GM12878 (cell line): Measurements from ENCODE around the gene NT5DC4. TPM values are rescaled to one million over a fixed set of nuclear protein-coding genes. Genes with fewer than 3 reads are reported as not detected.

Experiments
- ATAC-seq: fragments of 200-7000 bp; cut with Tn5 transposase; 3 replicates; pipeline ENCODE4 v1.9.1; 2020; ENCODE audit warnings: mild to moderate bottlenecking, moderate library complexity
- BruUV-seq: library from RNA; stranded (reverse); fragments of 400-500 nt; replicated peaks from 2 replicates; lab custom pipeline; 2021; lab: Mats Ljungman, UMichigan
- CTCF ChIA-PET: fragments of 300-600 bp; sonication (Branson Sonifier 250); formaldehyde crosslinking; extraction: SDS; loops from one replicate; lab custom pipeline; 2021; ENCODE audit warnings: inconsistent platforms; lab: Yijun Ruan, JAX
- POLR2A ChIA-PET: fragments of 350-600 bp; formaldehyde crosslinking; extraction: SDS; loops from one replicate; lab custom pipeline; 2021; ENCODE audit warnings: inconsistent platforms; lab: Charles Lee
- RAD21 ChIA-PET: fragments of 300-600 bp; sonication (Branson Sonifier 250); formaldehyde crosslinking; loops from one replicate; lab custom pipeline; 2023; ENCODE audit warnings: antibody characterized with exemption; ENCODE audit not compliant: unreplicated experiment; lab: Charles Lee
- SMC1A ChIA-PET: fragments of 300-600 bp; sonication (Branson Sonifier 250); formaldehyde crosslinking; loops from one replicate; lab custom pipeline; 2023; ENCODE audit not compliant: unreplicated experiment, uncharacterized antibody; lab: Charles Lee
- DNase-seq: peaks from one replicate; pipeline ENCODE4 v3.0.0-alpha.2; 2011; ENCODE audit warnings: low read depth, low spot score
- FAIRE-seq: peaks from 3 replicates; lab custom pipeline; 2011; peaks lifted over from hg19 to GRCh38; lab: Jason Lieb, UNC
- H2AFZ ChIP-seq: 2 replicates; pipeline ENCODE4 v1.6.0; 2011; ENCODE audit warnings: low read depth, low read length, control low read depth; ENCODE audit not compliant: control insufficient read depth
- H3K27ac ChIP-seq: 2 replicates; pipeline ENCODE4 v1.5.1; 2011; ENCODE audit warnings: control low read depth; ENCODE audit not compliant: control insufficient read depth, insufficient read depth
- H3K27me3 ChIP-seq, 2 experiments: replicated peaks in 1 of 2; 2 replicates each; pipeline versions ENCODE4 v1.6.0 to v1.6.1; 2011; ENCODE audit warnings: low read length in 1 of 2; ENCODE audit not compliant: control insufficient read depth in 2 of 2, insufficient read depth in 2 of 2
- H3K36me3 ChIP-seq, 2 experiments: 2 replicates each; pipeline ENCODE4 v1.5.1; 2011; ENCODE audit warnings: low read length in 1 of 2; ENCODE audit not compliant: control insufficient read depth in 2 of 2, insufficient read depth in 2 of 2
- H3K4me1 ChIP-seq: 2 replicates; pipeline ENCODE4 v1.6.1; 2011; ENCODE audit warnings: mild to moderate bottlenecking, low read length, moderate library complexity, mixed read lengths; ENCODE audit not compliant: control insufficient read depth, insufficient read depth
- H3K4me2 ChIP-seq: 2 replicates; pipeline ENCODE4 v1.6.0; 2011; ENCODE audit warnings: control low read depth; ENCODE audit not compliant: control insufficient read depth, insufficient read depth
- H3K4me3 ChIP-seq: fragments of 200-600 bp; sonication (generic); 2 replicates; pipeline ENCODE4 v1.5.1; 2016
- H3K79me2 ChIP-seq: 2 replicates; pipeline ENCODE4 v1.6.0; 2011; ENCODE audit warnings: low read length; ENCODE audit not compliant: control insufficient read depth, insufficient read depth
- H3K9ac ChIP-seq: 2 replicates; pipeline ENCODE4 v1.8.0; 2011; ENCODE audit warnings: low read length, control low read depth, mixed read lengths; ENCODE audit not compliant: control insufficient read depth, insufficient read depth
- H3K9me3 ChIP-seq: replicated peaks from 3 replicates; pipeline ENCODE4 v1.5.1; 2011; ENCODE audit warnings: mild to moderate bottlenecking, low read length; ENCODE audit not compliant: control insufficient read depth, insufficient read depth
- H4K20me1 ChIP-seq: 2 replicates; pipeline ENCODE4 v1.6.0; 2011; ENCODE audit not compliant: control insufficient read depth, insufficient read depth
- ATF2 ChIP-seq: IDR thresholded peaks from 2 replicates; pipeline ENCODE4 v1.6.1; 2012; ENCODE audit warnings: low read length, inconsistent platforms
- ATF7 ChIP-seq: fragments of 450-650 bp; IDR thresholded peaks from 2 replicates; pipeline ENCODE4 v1.6.1; 2016; ENCODE audit warnings: low read depth, mild to moderate bottlenecking
- BCL11A ChIP-seq: IDR thresholded peaks from 2 replicates; pipeline ENCODE4 v1.6.1; 2011; ENCODE audit warnings: low read depth, low read length
- HDGF ChIP-seq: fragments of 450-650 bp; IDR thresholded peaks from 2 replicates; pipeline ENCODE4 v1.6.1; 2016; ENCODE audit warnings: antibody characterized with exemption
- JUND ChIP-seq: IDR thresholded peaks from 2 replicates; pipeline ENCODE4 v1.6.1; 2012; ENCODE audit warnings: low read depth, mild to moderate bottlenecking, low read length, improper control_type of control experiment, moderate library complexity
- LARP7 ChIP-seq: fragments of 450-650 bp; IDR thresholded peaks from 2 replicates; pipeline ENCODE4 v1.6.1; 2017; ENCODE audit warnings: mild to moderate bottlenecking
- NBN ChIP-seq: fragments of 450-650 bp; IDR thresholded peaks from 2 replicates; pipeline ENCODE4 v1.6.1; 2016
- NKRF ChIP-seq: fragments of 450-650 bp; conservative IDR thresholded peaks from 2 replicates; pipeline ENCODE4 v1.6.1; 2017; ENCODE audit warnings: mild to moderate bottlenecking, moderate library complexity
- RCOR1 ChIP-seq: conservative IDR thresholded peaks from 2 replicates; pipeline ENCODE4 v1.6.1; 2012; ENCODE audit warnings: low read depth, low read length, improper control_type of control experiment
- RELB ChIP-seq: fragments of 450-650 bp; IDR thresholded peaks from 2 replicates; pipeline ENCODE4 v1.6.1; 2017; ENCODE audit warnings: low read depth, mild to moderate bottlenecking, moderate library complexity
- WRNIP1 ChIP-seq: IDR thresholded peaks from 2 replicates; pipeline ENCODE4 v1.6.1; 2011; ENCODE audit warnings: low read depth, low read length, improper control_type of control experiment, borderline replicate concordance
- YBX1 ChIP-seq: fragments of 450-650 bp; IDR thresholded peaks from 2 replicates; pipeline ENCODE4 v1.6.1; 2016; ENCODE audit warnings: antibody characterized with exemption
- ZBTB40 ChIP-seq: fragments of 450-650 bp; IDR thresholded peaks from 2 replicates; pipeline ENCODE4 v1.6.1; 2016; ENCODE audit warnings: mild to moderate bottlenecking, moderate library complexity, borderline replicate concordance
- ZNF217 ChIP-seq: fragments of 450-650 bp; IDR thresholded peaks from 2 replicates; pipeline ENCODE4 v1.6.1; 2017; ENCODE audit warnings: antibody characterized with exemption, mild to moderate bottlenecking
- WGBS: methylation state at CpG from one replicate; pipeline ENCODE4 v1.1.6; 2016; ENCODE audit warnings: low lambda C conversion rate; ENCODE audit not compliant: insufficient replicate concordance, insufficient coverage; ENCODE audit errors: missing lambda C conversion rate; 5-methylcytosine and 5-hydroxymethylcytosine counted together
- in situ Hi-C: fragments of 300-500 bp; cut with MboI; formaldehyde crosslinking; loops from 9 replicates; pipeline ENCODE4 v1.14.3; 2018; ENCODE audit warnings: mixed read lengths
- intact Hi-C: fragments of 100-400 bp; cut with micrococcal nuclease; formaldehyde crosslinking; loops from one replicate; pipeline ENCODE4 v1.14.2; 2022; ENCODE audit not compliant: unreplicated experiment
- polyA plus RNA-seq, 11 experiments: library from polyadenylated mRNA; depleted of rRNA in 4 of 11; unstranded in 6 of 11; stranded (reverse) in 5 of 11; fragments of >200 nt; fragmentation: Nextera tagmentation in 4 of 11; fragmentation: Illumina TruSeq in 1 of 11; extraction: Ambion mirVana in 4 of 11; extraction: Trizol in 1 of 11; gene quantifications; 1 replicate in 1 of 11; 2 replicates in 10 of 11; pipeline versions ENCODE4 v1.2.1 to v1.2.3, GENCODE V29; 2011 to 2016; ENCODE audit warnings: inconsistent platforms in 2 of 11, missing spikeins in 2 of 11, low read depth in 1 of 11
- total RNA-seq, 4 experiments: library from RNA; depleted of rRNA in 3 of 4; stranded (reverse); fragments of >200 nt in 3 of 4; fragmentation: Illumina TruSeq in 1 of 4; extraction: Trizol in 1 of 4; gene quantifications; 2 replicates each; pipeline versions ENCODE4 v1.2.1 to v1.2.3, GENCODE V29; 2013 to 2021

Gene NT5DC4
- total and polyA plus RNA-seq, 10 of the 15 experiments (the other 5 are each of a cell fraction or from before 2014, with no cell fraction given), result 0.04 to 2.6 (median 0.32) TPM; not detected in 2

GRCh38 chr2:112699984-112700667, 20.7 kb upstream of the NT5DC4 start:
- H3K79me2 ChIP-seq, result no peaks in the 10 kb centered on the region
- peak overlapping the region; percentile 69 for H2AFZ ChIP-seq
- SMC1A ChIA-PET, result interaction anchor here (0.6 to 14.2 kb wide), 11 partner anchors 5 to 1208 kb away, joined by 3 to 271 read pairs (median 7); no protein-coding TSS in a partner anchor
- no peak for FAIRE-seq
- no peaks in the 10 kb centered on the region for H4K20me1 ChIP-seq
- peaks cover 29% of the 10 kb centered on the region for H3K4me1 ChIP-seq
- peak overlapping the region; percentile 63 for H3K27ac ChIP-seq
- H3K36me3 ChIP-seq, result no peaks in the 10 kb centered on the region
- in situ Hi-C loops (no loop called here), intact Hi-C loops (loop anchor here (10.0 kb wide), 1 partner anchor 645 kb away; the partner anchor contains the start of gene TMEM87B)
- no peak for DNase-seq
- BruUV-seq, result no TSS peak
- peak; percentile 68 for ATAC-seq
- POLR2A ChIA-PET, result interaction anchor here (0.8 to 3.1 kb wide), 13 partner anchors 7 to 89 kb away, joined by 3 to 44 read pairs (median 5); no protein-coding TSS in a partner anchor
- no peaks in the 10 kb centered on the region for H3K27me3 ChIP-seq
- peak overlapping the region; percentile 8; the same call in 1 of the 2 replicates for H3K9ac ChIP-seq
- 35% methylated on average over 3 of the region's 3 CpGs for WGBS
- RAD21 ChIA-PET, result interaction anchor here (0.7 to 7.1 kb wide), 12 partner anchors 8 to 259 kb away, joined by 3 to 85 read pairs (median 9); partner anchors contain the start of gene SLC20A1
- CTCF ChIA-PET, result interaction anchor here (1.0 to 5.2 kb wide), 8 partner anchors 8 to 185 kb away, joined by 3 to 64 read pairs (median 12); no protein-coding TSS in a partner anchor
- H3K9me3 ChIP-seq, result no peaks in the 10 kb centered on the region
- peak overlapping the region; percentile 58 for H3K4me2 ChIP-seq
- H3K4me3 ChIP-seq, result no peak overlapping the region
- TF ChIP-seq HDGF, result no peak
- TF ChIP-seq NBN, result peak; percentile 41; the same call in 1 of the 2 replicates
- no peak for TF ChIP-seq RCOR1
- no peak for TF ChIP-seq LARP7
- TF ChIP-seq BCL11A, result no peak
- TF ChIP-seq WRNIP1, result no peak
- no peak for TF ChIP-seq ZNF217
- no peak for TF ChIP-seq JUND
- TF ChIP-seq NKRF, result no peak
- no peak for TF ChIP-seq ZBTB40
- 0 out of 2 replicates have a peak, but pooled peaks have one; percentile 37 for TF ChIP-seq ATF7
- TF ChIP-seq RELB, result peak; percentile 38; the same call in 1 of the 2 replicates
- TF ChIP-seq ATF2, result no peak
- TF ChIP-seq YBX1, result no peak
